Measurements from ENCODE around the gene ARID4B. TPM values are rescaled to one million over a fixed set of nuclear protein-coding genes. Genes with fewer than 3 reads are reported as not detected.

The ARID4B gene
- total and polyA plus RNA-seq, 2 donors (not counting 3 experiments of a cell fraction or from before 2014, with no cell fraction given): 6.7 to 40.7 TPM

GRCh38 chr1:235315173-235315572 lies 12.8 kb downstream of the ARID4B start:
- no peak overlapping the region for H3K9ac ChIP-seq (replicated peaks; ENCODE audit: extremely low read depth, insufficient read depth, low read length)
- H3K79me2 ChIP-seq (ENCODE audit: control insufficient read depth, insufficient read depth, low read length): peaks cover 94% of the 10 kb centered on the region
- FAIRE-seq (no peak), DNase-seq (ENCODE audit: low read depth, low spot score) (no peak)
- CTCF ChIA-PET: interaction anchor here (1.4 kb wide), 1 partner anchor 10 kb away, joined by 4 read pairs; no protein-coding TSS in a partner anchor
- H3K9me1 ChIP-seq (replicated peaks; ENCODE audit: control insufficient read depth, extremely low read depth, insufficient read depth, low read length): no peaks in the 10 kb centered on the region
- H3K4me3 ChIP-seq (replicated peaks in 1 of 3; ENCODE audit: insufficient read depth in 1 of 3, low read depth in 1 of 3, low read length in 3 of 3): no peak overlapping the region
- peaks cover 7% of the 10 kb centered on the region for H4K20me1 ChIP-seq (replicated peaks; ENCODE audit: control insufficient read depth, extremely low read depth, insufficient read depth, low read length)
- H3K27me3 ChIP-seq (ENCODE audit: control insufficient read depth in 2 of 2, insufficient read depth in 2 of 2, low read length in 2 of 2): no peaks in the 10 kb centered on the region
- POLR2A ChIA-PET: no interaction called here
- no peak overlapping the region for H3K27ac ChIP-seq (ENCODE audit: insufficient read depth, low read depth, low read length)
- no peak for TF ChIP-seq POLR2AphosphoS5 (IDR thresholded peaks at IDR 0.05; ENCODE audit: insufficient read depth, low read depth, low read length)
- TF ChIP-seq POLR2A (IDR thresholded peaks at IDR 0.05; ENCODE audit: low read depth, low read length): no peak
- TF ChIP-seq MYC (IDR thresholded peaks at IDR 0.05; ENCODE audit: low read depth, low read length): no peak
- TF ChIP-seq FOS (IDR thresholded peaks at IDR 0.05; ENCODE audit: borderline replicate concordance, insufficient read depth, low read length): no peak
- TF ChIP-seq, protein P1, sequence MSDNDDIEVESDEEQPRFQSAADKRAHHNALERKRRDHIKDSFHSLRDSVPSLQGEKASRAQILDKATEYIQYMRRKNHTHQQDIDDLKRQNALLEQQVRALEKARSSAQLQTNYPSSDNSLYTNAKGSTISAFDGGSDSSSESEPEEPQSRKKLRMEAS (IDR thresholded peaks at IDR 0.05; ENCODE audit: insufficient read depth, insufficient read length): no peak
- TF ChIP-seq JUN (IDR thresholded peaks at IDR 0.05; ENCODE audit: borderline replicate concordance, insufficient read depth, insufficient read length, low read depth): no peak
- TF ChIP-seq GATA2 (IDR thresholded peaks at IDR 0.05; ENCODE audit: insufficient read depth, insufficient read length, low read depth, low read length): no peak
- TF ChIP-seq EZH2 (IDR thresholded peaks at IDR 0.05; ENCODE audit: borderline replicate concordance, low read depth, low read length, severe bottlenecking): no peak
- TF ChIP-seq CTCF (IDR thresholded peaks at IDR 0.05; ENCODE audit: extremely low read depth in 1 of 2, insufficient read depth in 1 of 2, low read depth in 1 of 2, low read length in 2 of 2): no peak
- peaks cover 2% of the 10 kb centered on the region for H3K4me1 ChIP-seq (ENCODE audit: control insufficient read depth, extremely low read depth, insufficient read depth, low read length)
- dilution Hi-C loops (cut with MboI; ENCODE audit: extremely low pct_ligation_motif_present, low sequenced_read_pairs): no loop called here
- BruUV-seq (replicated peaks): no TSS peak
- peaks cover 0 to 2% of the 10 kb centered on the region in 2 experiments for H3K36me3 ChIP-seq (ENCODE audit: control insufficient read depth in 2 of 2, extremely low read depth in 1 of 2, insufficient read depth in 2 of 2, low read length in 2 of 2)
- intact Hi-C loops (cut with micrococcal nuclease): loop anchor here (2.0 kb wide), 1 partner anchor 26 kb away; no protein-coding TSS in a partner anchor
- H3K4me2 ChIP-seq (ENCODE audit: insufficient read depth, low read length): no peak overlapping the region
- no peaks in the 10 kb centered on the region for H3K9me3 ChIP-seq (replicated peaks; ENCODE audit: control insufficient read depth, insufficient read depth, low read length)
- no peak overlapping the region for H2AFZ ChIP-seq (ENCODE audit: low read depth, low read length)
